BE2C (cell line): Measurements from ENCODE around the gene FRK.

Source experiments
- DNase-seq: peaks from one replicate; pipeline ENCODE4 v3.0.0-alpha.2; 2020
- H3K27me3 ChIP-seq: fragments of 250-450 bp; sonication (Bioruptor Pico); 2 replicates; pipeline ENCODE4 v1.5.1; 2020; ENCODE audit warnings: mild to moderate bottlenecking
- H3K36me3 ChIP-seq: fragments of 250-450 bp; sonication (Bioruptor Pico); 2 replicates; pipeline ENCODE4 v1.5.1; 2020; ENCODE audit warnings: mild to moderate bottlenecking
- H3K4me1 ChIP-seq: fragments of 250-450 bp; sonication (Bioruptor Pico); 2 replicates; pipeline ENCODE4 v1.5.1; 2020
- H3K4me3 ChIP-seq: 2 replicates; pipeline ENCODE4 v1.5.1; 2011; ENCODE audit warnings: low read depth, low read length
- H3K9me3 ChIP-seq: fragments of 250-450 bp; sonication (Bioruptor Pico); 2 replicates; pipeline ENCODE4 v1.5.1; 2020
- TF ChIP-seq, protein P1 (sequence below): IDR thresholded peaks from 2 replicates; pipeline ENCODE4 v1.5.1; 2012; ENCODE audit warnings: mild to moderate bottlenecking, low read depth, low read length

FRK gene

DNA sequence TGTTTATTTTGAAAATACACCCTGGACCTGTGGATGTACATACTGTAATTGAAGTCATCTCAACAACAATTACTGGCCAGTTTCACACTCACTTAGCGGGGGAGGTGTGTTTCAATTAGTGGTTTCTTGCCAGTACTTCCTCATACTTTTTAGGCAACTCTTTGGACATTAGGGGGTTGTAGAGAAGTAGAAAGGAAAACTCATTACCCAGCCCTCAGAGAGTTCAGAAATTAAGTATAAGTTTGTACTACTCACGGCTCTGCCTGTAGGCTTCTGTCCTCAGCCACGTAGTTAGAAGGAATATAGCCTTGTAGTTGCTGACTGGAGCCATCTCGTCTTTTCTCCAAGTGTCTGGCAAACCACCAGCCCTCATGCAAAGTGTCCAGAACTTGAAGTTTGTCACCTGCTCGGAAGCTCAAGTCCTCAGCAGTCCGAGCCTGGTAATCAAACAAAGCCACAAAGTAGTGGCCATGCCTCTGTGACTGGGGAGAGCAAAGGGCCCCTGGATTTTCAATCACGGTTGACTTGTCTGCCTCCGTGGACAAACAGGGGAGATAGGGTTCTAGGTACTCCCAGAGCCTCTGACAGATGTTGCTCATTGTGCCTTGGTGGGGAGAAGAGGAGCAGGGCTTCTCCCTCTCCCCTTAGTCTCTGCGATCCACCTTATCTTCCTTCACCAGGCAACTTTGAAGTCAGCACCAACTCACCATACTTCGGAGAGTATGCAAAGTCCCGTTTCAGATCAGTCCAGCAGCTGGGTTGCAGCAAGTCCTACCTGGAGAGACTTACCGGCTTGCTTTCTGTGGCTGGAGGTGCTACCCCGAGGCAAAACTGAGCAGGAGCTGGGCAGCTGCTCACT, 749 bp downstream of the FRK start:
- Histone ChIP-seq H3K36me3 (no peaks in the 10 kb centered on the region), H3K27me3 (no peaks in the 10 kb centered on the region), H3K4me3 (no peak overlapping the region), H3K9me3 (no peaks in the 10 kb centered on the region), H3K4me1 (no peaks in the 10 kb centered on the region)
- TF ChIP-seq, protein P1, sequence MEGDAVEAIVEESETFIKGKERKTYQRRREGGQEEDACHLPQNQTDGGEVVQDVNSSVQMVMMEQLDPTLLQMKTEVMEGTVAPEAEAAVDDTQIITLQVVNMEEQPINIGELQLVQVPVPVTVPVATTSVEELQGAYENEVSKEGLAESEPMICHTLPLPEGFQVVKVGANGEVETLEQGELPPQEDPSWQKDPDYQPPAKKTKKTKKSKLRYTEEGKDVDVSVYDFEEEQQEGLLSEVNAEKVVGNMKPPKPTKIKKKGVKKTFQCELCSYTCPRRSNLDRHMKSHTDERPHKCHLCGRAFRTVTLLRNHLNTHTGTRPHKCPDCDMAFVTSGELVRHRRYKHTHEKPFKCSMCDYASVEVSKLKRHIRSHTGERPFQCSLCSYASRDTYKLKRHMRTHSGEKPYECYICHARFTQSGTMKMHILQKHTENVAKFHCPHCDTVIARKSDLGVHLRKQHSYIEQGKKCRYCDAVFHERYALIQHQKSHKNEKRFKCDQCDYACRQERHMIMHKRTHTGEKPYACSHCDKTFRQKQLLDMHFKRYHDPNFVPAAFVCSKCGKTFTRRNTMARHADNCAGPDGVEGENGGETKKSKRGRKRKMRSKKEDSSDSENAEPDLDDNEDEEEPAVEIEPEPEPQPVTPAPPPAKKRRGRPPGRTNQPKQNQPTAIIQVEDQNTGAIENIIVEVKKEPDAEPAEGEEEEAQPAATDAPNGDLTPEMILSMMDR, result no peak
- DNase-seq, result no peak

DNA sequence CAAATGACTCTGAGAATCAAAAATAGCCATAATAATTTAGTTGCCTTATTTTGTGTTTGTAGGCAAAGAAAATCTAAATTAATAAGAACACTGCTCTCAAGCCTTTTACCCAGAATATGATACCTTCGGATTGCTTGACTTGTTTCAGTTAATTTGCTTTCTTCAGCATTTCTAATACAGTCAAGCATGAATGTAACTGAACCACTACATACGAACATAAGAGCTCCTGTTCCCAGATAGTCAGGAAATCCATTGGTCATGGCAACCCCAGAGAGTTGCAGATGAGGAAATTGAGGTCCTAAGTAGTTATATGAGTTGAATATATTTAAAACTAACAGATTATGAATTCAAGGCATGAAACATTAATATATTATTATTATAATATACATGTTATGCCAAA, 2.9 kb downstream of the FRK start:
- no peaks in the 10 kb centered on the region for H3K27me3 ChIP-seq
- no peak overlapping the region for H3K4me3 ChIP-seq
- H3K36me3 ChIP-seq, result no peaks in the 10 kb centered on the region
- no peaks in the 10 kb centered on the region for H3K9me3 ChIP-seq
- H3K4me1 ChIP-seq, result no peaks in the 10 kb centered on the region
- TF ChIP-seq, protein P1, result no peak
- DNase-seq, result no peak

DNA sequence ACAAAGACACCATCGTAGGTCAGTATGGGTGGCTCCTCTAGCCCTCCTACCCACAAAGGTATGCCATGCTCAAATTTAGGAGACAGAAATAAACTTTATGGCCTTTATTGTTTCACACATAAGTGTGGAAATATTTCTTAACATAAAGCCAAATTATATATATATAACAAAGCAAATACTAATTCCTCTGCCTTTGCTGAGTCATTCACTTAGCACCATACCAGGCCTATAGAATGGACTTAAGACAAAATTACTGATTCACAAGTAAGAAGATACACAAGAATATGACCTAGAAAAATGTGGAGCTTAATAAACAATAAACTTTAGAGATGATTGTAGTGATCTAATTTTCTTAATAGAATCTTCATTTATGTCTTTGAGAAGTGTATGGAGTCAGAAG, 5.2 kb downstream of the FRK start:
- H3K4me3 ChIP-seq, result no peak overlapping the region
- no peaks in the 10 kb centered on the region for H3K27me3 ChIP-seq
- no peaks in the 10 kb centered on the region for H3K36me3 ChIP-seq

DNA sequence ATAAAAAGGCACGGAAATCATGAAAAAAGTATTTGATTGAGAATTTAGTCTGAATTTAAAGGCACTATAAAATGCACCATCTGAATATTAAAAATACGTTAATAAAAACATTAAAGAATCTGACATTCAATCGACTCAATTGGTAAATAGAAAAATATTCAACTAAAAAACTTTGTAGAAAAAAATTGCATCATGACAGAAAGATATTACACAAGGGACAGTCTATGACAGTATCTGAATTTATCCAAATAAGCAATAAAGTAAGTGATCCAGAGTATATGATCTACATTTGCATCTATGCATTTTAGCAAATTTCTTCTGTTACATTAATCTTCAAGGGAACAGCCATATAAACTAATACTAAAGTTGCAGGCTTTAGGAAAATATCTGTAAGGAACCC, 9.4 kb downstream of the FRK start:
- Histone ChIP-seq H3K4me3 (no peak overlapping the region), H3K9me3 (no peaks in the 10 kb centered on the region), H3K4me1 (no peaks in the 10 kb centered on the region), H3K27me3 (no peaks in the 10 kb centered on the region), H3K36me3 (no peaks in the 10 kb centered on the region)
- DNase-seq, result no peak
- TF ChIP-seq, protein P1, result no peak

More for the DNA sequence above, 5.2 kb downstream of the FRK start:
- Histone ChIP-seq H3K9me3 (no peaks in the 10 kb centered on the region), H3K4me1 (no peaks in the 10 kb centered on the region)
- DNase-seq, result no peak
- TF ChIP-seq, protein P1, result no peak

DNA sequence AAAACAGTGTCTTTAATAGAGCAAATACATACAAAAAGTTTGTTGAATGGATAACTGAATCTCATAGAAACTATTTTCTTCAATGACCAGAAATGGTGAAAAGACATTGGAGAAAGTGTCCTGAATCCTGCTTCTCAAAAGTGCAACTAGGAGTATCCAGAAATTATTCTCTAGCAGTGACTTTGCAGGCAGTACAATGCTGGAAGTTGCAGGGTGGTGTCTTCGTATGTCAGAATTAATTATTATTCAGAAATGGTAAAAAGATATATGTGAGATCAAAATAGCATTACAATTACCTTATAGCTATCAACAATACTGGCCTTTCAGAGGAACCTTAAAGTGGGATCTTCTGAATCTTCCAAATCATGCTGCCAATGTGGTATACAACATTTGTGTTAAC, 10.0 kb downstream of the FRK start:
- Histone ChIP-seq H3K9me3 (no peaks in the 10 kb centered on the region), H3K4me3 (no peak overlapping the region), H3K4me1 (no peaks in the 10 kb centered on the region), H3K27me3 (no peaks in the 10 kb centered on the region), H3K36me3 (no peaks in the 10 kb centered on the region)
- TF ChIP-seq, protein P1, result no peak
- no peak for DNase-seq

DNA sequence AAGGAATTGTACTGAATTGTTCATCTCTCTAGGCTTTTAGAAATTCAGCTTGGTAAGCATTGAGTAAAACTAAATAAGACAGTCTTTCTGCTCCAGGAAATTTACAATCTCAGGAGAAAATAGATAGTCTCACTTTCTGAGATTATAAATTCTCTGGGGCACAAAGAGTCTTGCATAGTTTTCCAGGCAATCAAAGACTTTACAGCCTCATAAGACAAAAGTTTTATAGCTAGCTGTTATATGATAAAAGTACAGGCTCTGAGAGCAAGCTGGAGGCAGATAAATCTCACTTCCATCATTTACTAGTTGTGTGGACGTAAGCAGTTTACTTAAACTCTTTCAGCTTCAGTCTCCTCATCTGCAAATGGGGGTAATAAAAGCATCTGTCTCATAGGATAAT, 11.4 kb downstream of the FRK start:
- Histone ChIP-seq H3K4me1 (no peaks in the 10 kb centered on the region), H3K4me3 (no peak overlapping the region)
- TF ChIP-seq, protein P1, result no peak

More for the DNA sequence above, 11.4 kb downstream of the FRK start:
- H3K36me3 ChIP-seq, result no peaks in the 10 kb centered on the region
- H3K27me3 ChIP-seq, result no peaks in the 10 kb centered on the region
- DNase-seq, result no peak
- no peaks in the 10 kb centered on the region for H3K9me3 ChIP-seq
